ENCODE results near the gene LGALS7. TPM values are rescaled to one million over a fixed set of nuclear protein-coding genes. Genes with fewer than 3 reads are reported as not detected.

LGALS7 gene
- total and polyA plus RNA-seq, 2 of the 13 experiments (the other 11 are each of a cell fraction or from before 2014, with no cell fraction given) = 0.73 TPM; not detected in 1

DNA sequence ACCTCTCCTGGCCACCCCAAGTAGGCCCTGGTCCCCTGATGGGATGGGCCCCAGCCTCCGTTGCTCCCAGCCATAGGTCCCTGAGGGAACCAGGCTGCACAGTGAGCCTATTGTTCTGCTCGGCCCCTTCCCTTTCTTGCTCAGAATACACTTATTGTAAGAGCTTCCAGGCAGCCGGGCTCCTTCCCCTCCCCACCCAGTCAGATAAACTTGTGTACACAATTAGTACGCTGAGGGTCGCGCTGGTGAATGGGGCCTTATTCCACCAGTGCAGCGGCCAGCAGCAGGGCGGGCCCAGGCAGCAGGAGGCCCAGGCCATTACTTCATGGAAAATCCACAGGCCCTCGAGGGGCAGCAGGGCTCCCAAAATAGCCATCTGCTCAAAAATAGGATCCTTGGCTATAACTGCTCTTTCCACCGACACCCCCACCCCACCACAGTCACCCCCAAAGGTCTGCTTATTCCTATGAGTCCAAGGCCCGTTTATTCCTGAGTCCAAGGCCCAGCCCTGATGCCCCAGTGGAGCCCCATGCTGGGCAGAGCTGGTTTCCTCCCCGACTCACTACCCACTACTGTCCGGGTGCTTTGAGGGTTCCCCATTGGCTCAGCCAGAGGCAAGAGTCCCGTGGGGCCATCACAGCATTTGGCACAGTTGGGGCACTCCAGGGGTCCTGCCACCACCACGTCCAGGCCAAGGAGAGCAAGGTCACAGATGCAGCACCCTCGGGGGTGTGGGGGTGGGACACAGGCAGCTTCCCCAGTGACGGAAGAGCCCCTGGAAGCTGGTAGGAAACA lies 51.1 kb downstream of the LGALS7 start (continued):
- TF ChIP-seq MAZ (IDR thresholded peaks at IDR 0.05; ENCODE audit: borderline replicate concordance, low read depth, low read length) (no peak), MAZ (CRISPR knock-in tag; IDR thresholded peaks at IDR 0.05; ENCODE audit: low read depth) (no peak), ZNF672 (CRISPR knock-in tag; IDR thresholded peaks at IDR 0.05) (no peak), ZNF101 (CRISPR knock-in tag; IDR thresholded peaks at IDR 0.05; ENCODE audit: borderline replicate concordance, low read depth) (no peak), ZXDC (CRISPR knock-in tag; IDR thresholded peaks at IDR 0.05) (peak; percentile 49; the same call in 1 of the 2 replicates), CENPBD1 (CRISPR knock-in tag; IDR thresholded peaks at IDR 0.05; ENCODE audit: borderline replicate concordance, low read depth) (no peak), ZMAT3 (CRISPR knock-in tag; conservative IDR thresholded peaks at IDR 0.05) (no peak), NCOA5 (CRISPR knock-in tag; IDR thresholded peaks at IDR 0.05) (no peak), NPAS2 (CRISPR knock-in tag; IDR thresholded peaks at IDR 0.05; ENCODE audit: borderline replicate concordance) (no peak), ZNF709 (CRISPR knock-in tag; IDR thresholded peaks at IDR 0.05) (no peak), ZBTB20 (CRISPR knock-in tag; IDR thresholded peaks at IDR 0.05; ENCODE audit: borderline replicate concordance, low read depth) (peak; percentile 82), CBX5 (CRISPR knock-in tag; IDR thresholded peaks at IDR 0.05; ENCODE audit: borderline replicate concordance) (no peak), MEIS2 (CRISPR knock-in tag; IDR thresholded peaks at IDR 0.05) (no peak), GZF1 (CRISPR knock-in tag; IDR thresholded peaks at IDR 0.05) (no peak), CENPX (CRISPR knock-in tag; IDR thresholded peaks at IDR 0.05) (no peak), HOXA7 (CRISPR knock-in tag; IDR thresholded peaks at IDR 0.05) (no peak), RBAK (CRISPR knock-in tag; IDR thresholded peaks at IDR 0.05) (no peak)
- TF ChIP-seq, protein P1, sequence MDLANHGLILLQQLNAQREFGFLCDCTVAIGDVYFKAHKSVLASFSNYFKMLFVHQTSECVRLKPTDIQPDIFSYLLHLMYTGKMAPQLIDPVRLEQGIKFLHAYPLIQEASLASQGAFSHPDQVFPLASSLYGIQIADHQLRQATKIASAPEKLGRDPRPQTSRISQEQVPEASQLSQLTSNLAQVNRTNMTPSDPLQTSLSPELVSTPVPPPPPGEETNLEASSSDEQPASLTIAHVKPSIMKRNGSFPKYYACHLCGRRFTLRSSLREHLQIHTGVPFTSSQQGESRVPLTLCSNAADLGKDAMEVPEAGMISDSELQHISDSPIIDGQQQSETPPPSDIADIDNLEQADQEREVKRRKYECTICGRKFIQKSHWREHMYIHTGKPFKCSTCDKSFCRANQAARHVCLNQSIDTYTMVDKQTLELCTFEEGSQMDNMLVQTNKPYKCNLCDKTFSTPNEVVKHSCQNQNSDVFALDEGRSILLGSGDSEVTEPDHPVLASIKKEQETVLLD (CRISPR knock-in tag; IDR thresholded peaks at IDR 0.05; ENCODE audit: low read depth) = no peak
- TF ChIP-seq, protein P2, sequence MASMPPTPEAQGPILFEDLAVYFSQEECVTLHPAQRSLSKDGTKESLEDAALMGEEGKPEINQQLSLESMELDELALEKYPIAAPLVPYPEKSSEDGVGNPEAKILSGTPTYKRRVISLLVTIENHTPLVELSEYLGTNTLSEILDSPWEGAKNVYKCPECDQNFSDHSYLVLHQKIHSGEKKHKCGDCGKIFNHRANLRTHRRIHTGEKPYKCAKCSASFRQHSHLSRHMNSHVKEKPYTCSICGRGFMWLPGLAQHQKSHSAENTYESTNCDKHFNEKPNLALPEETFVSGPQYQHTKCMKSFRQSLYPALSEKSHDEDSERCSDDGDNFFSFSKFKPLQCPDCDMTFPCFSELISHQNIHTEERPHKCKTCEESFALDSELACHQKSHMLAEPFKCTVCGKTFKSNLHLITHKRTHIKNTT (CRISPR knock-in tag; IDR thresholded peaks at IDR 0.05) = no peak
- TF ChIP-seq, protein P3, sequence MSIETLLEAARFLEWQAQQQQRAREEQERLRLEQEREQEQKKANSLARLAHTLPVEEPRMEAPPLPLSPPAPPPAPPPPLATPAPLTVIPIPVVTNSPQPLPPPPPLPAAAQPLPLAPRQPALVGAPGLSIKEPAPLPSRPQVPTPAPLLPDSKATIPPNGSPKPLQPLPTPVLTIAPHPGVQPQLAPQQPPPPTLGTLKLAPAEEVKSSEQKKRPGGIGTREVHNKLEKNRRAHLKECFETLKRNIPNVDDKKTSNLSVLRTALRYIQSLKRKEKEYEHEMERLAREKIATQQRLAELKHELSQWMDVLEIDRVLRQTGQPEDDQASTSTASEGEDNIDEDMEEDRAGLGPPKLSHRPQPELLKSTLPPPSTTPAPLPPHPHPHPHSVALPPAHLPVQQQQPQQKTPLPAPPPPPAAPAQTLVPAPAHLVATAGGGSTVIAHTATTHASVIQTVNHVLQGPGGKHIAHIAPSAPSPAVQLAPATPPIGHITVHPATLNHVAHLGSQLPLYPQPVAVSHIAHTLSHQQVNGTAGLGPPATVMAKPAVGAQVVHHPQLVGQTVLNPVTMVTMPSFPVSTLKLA (IDR thresholded peaks at IDR 0.05) = no peak
- TF ChIP-seq, protein P4, sequence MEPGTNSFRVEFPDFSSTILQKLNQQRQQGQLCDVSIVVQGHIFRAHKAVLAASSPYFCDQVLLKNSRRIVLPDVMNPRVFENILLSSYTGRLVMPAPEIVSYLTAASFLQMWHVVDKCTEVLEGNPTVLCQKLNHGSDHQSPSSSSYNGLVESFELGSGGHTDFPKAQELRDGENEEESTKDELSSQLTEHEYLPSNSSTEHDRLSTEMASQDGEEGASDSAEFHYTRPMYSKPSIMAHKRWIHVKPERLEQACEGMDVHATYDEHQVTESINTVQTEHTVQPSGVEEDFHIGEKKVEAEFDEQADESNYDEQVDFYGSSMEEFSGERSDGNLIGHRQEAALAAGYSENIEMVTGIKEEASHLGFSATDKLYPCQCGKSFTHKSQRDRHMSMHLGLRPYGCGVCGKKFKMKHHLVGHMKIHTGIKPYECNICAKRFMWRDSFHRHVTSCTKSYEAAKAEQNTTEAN (CRISPR knock-in tag; conservative IDR thresholded peaks at IDR 0.05) = peak; percentile 50; the same call in 1 of the 2 replicates

All from HepG2 (cell line).